Measurements from ENCODE around the gene ITLN2.
A peak's percentile ranks its signal among the peaks of the same experiment; 100 is the strongest.
"Not testable (repeated sequence)": the region's sequence is repeated elsewhere in the genome, so short reads cannot be mapped to it uniquely, and the experiment has no call there.

Gene ITLN2

GRCh38 chr1:160952129-160952510 is 2.5 kb downstream of the ITLN2 start:
- no peak for DNase-seq (ENCODE audit: low read depth)

GRCh38 chr1:160951443-160952128 is 3.0 kb downstream of the ITLN2 start:
- DNase-seq (ENCODE audit: low read depth): peak; percentile 39

GRCh38 chr1:160950657-160951056 is 4.0 kb downstream of the ITLN2 start:
- DNase-seq (ENCODE audit: low read depth): no peak

- no peak for DNase-seq (ENCODE audit: low read depth)
Measured at GRCh38 chr1:160949881-160950280, 4.7 kb downstream of the ITLN2 start.

GRCh38 chr1:160949216-160949880 is 5.3 kb downstream of the ITLN2 start:
- DNase-seq (ENCODE audit: low read depth): peak; percentile 42

GRCh38 chr1:160947174-160947759 is 7.3 kb downstream of the ITLN2 start:
- not testable (repeated sequence) for DNase-seq (ENCODE audit: low read depth)

- not testable (repeated sequence) for DNase-seq (ENCODE audit: low read depth)
Measured at GRCh38 chr1:160945881-160946280, 8.7 kb downstream of the ITLN2 start.

GRCh38 chr1:160945079-160945478 is 9.5 kb downstream of the ITLN2 start:
- peak; percentile 70 for DNase-seq (ENCODE audit: low read depth)

- DNase-seq (ENCODE audit: low read depth): no peak
Measured at GRCh38 chr1:160942926-160943325, 11.7 kb downstream of the ITLN2 start.

- not testable (repeated sequence) for DNase-seq (ENCODE audit: low read depth)
Measured at GRCh38 chr1:160936666-160937065, 17.9 kb downstream of the ITLN2 start.

GRCh38 chr1:160935527-160936258 is 18.9 kb downstream of the ITLN2 start:
- no peak for DNase-seq (ENCODE audit: low read depth)

- not testable (repeated sequence) for DNase-seq (ENCODE audit: low read depth)
Measured at GRCh38 chr1:160933305-160933704, 21.3 kb downstream of the ITLN2 start.

GRCh38 chr1:160925652-160926244 is 28.9 kb downstream of the ITLN2 start:
- DNase-seq (ENCODE audit: low read depth): no peak

- DNase-seq (ENCODE audit: low read depth): no peak
Measured at GRCh38 chr1:160924791-160925651, 29.6 kb downstream of the ITLN2 start.

- DNase-seq (ENCODE audit: low read depth): no peak
Measured at GRCh38 chr1:160916666-160917065, 37.9 kb downstream of the ITLN2 start.

- DNase-seq (ENCODE audit: low read depth): not testable (repeated sequence)
Measured at GRCh38 chr1:160913229-160913628, 41.4 kb downstream of the ITLN2 start.

GRCh38 chr1:160911925-160912324 is 42.7 kb downstream of the ITLN2 start:
- DNase-seq (ENCODE audit: low read depth): no peak

- DNase-seq (ENCODE audit: low read depth): peak; percentile 91
Measured at GRCh38 chr1:160911441-160911840, 43.2 kb downstream of the ITLN2 start.

GRCh38 chr1:160910170-160910750 is 44.3 kb downstream of the ITLN2 start:
- peak; percentile 24 for DNase-seq (ENCODE audit: low read depth)

GRCh38 chr1:160907976-160908375 is 46.6 kb downstream of the ITLN2 start:
- no peak for DNase-seq (ENCODE audit: low read depth)

- no peak for DNase-seq (ENCODE audit: low read depth)
Measured at GRCh38 chr1:160905617-160905989, 49.0 kb downstream of the ITLN2 start.

Data from CMK (cell line).